Caco-2 (cell line): ENCODE measurements around the gene SDC1. TPM values are rescaled to one million over a fixed set of nuclear protein-coding genes. Genes with fewer than 3 reads are reported as not detected.
A peak's percentile ranks its signal among the peaks of the same experiment; 100 is the strongest.
"Not testable (repeated sequence)": the region's sequence is repeated elsewhere in the genome, so short reads cannot be mapped to it uniquely, and the experiment has no call there.

Experiments
- BruUV-seq: library from RNA; stranded (reverse); fragments of 400-500 nt; replicated peaks from 2 replicates; lab custom pipeline; 2021; lab: Mats Ljungman, UMichigan
- CTCF ChIA-PET: fragments of 300-600 bp; sonication (Branson Sonifier 250); formaldehyde crosslinking; loops from one replicate; lab custom pipeline; 2022; ENCODE audit warnings: antibody characterized with exemption; lab: Charles Lee
- POLR2A ChIA-PET: fragments of 300-600 bp; sonication (Branson Sonifier 250); formaldehyde crosslinking; loops from one replicate; lab custom pipeline; 2022; ENCODE audit warnings: antibody characterized with exemption; lab: Charles Lee
- DNase-seq, 2 experiments: peaks; one replicate each; pipeline versions ENCODE4 v3.0.0 to v3.0.0-alpha.2; 2020 to 2022
- H3K27me3 ChIP-seq: replicated peaks from 2 replicates; pipeline ENCODE4 v1.6.0; 2011; ENCODE audit warnings: low read length; ENCODE audit not compliant: control insufficient read depth, insufficient read depth
- H3K36me3 ChIP-seq: 2 replicates; pipeline ENCODE4 v1.5.1; 2011; ENCODE audit warnings: low read length; ENCODE audit not compliant: control insufficient read depth, insufficient read depth
- H3K4me1 ChIP-seq: fragments of 250-450 bp; sonication (Bioruptor Pico); 2 replicates; pipeline ENCODE4 v1.5.1; 2020; ENCODE audit warnings: mild to moderate bottlenecking
- H3K4me3 ChIP-seq: 2 replicates; pipeline ENCODE4 v1.5.1; 2011; ENCODE audit warnings: low read depth, mild to moderate bottlenecking, control low read depth, low read length
- H3K9me3 ChIP-seq: fragments of 250-450 bp; sonication (Bioruptor Pico); 2 replicates; pipeline ENCODE4 v1.5.1; 2020; ENCODE audit warnings: mild to moderate bottlenecking, moderate library complexity
- H3K27ac Mint-ChIP-seq: one replicate; pipeline ENCODE4 v1.8.0; 2022; ENCODE audit warnings: mixed read lengths; ENCODE audit not compliant: unreplicated experiment
- H3K27me3 Mint-ChIP-seq: one replicate; pipeline ENCODE4 v1.8.0; 2022; ENCODE audit warnings: mixed read lengths; ENCODE audit not compliant: insufficient read depth, unreplicated experiment
- H3K36me3 Mint-ChIP-seq: one replicate; pipeline ENCODE4 v1.8.0; 2022; ENCODE audit warnings: mild to moderate bottlenecking, mixed read lengths; ENCODE audit not compliant: insufficient read depth, unreplicated experiment
- H3K4me1 Mint-ChIP-seq: one replicate; pipeline ENCODE4 v1.8.0; 2022; ENCODE audit warnings: low read depth, mixed read lengths; ENCODE audit not compliant: unreplicated experiment
- H3K4me3 Mint-ChIP-seq: one replicate; pipeline ENCODE4 v1.8.0; 2022; ENCODE audit warnings: mild to moderate bottlenecking, moderate library complexity, mixed read lengths; ENCODE audit not compliant: unreplicated experiment
- H3K9me3 Mint-ChIP-seq: one replicate; pipeline ENCODE4 v1.8.0; 2022; ENCODE audit warnings: mixed read lengths; ENCODE audit not compliant: unreplicated experiment
- intact Hi-C: fragments of 100-400 bp; cut with micrococcal nuclease; formaldehyde crosslinking; loops from one replicate; pipeline ENCODE4 v1.10.0; 2022; ENCODE audit not compliant: unreplicated experiment
- total RNA-seq: library from RNA; stranded (reverse); gene quantifications from 2 replicates; pipeline ENCODE4 v1.2.3, GENCODE V29; 2022
- TF ChIP-seq, protein P1 (sequence below), 2 experiments: fragments of 200-600 bp in 1 of 2; IDR thresholded peaks; 1 replicate in 1 of 2; 2 replicates in 1 of 2; pipeline versions ENCODE4 v1.5.1 to v1.8.0; 2011 to 2022; ENCODE audit warnings: antibody characterized with exemption in 1 of 2, control low read depth in 1 of 2, inconsistent platforms in 1 of 2, low read depth in 1 of 2, low read length in 1 of 2, mild to moderate bottlenecking in 1 of 2, moderate library complexity in 1 of 2; ENCODE audit not compliant: insufficient read depth in 1 of 2, severe bottlenecking in 1 of 2, unreplicated experiment in 1 of 2

Gene SDC1
- total RNA-seq, 1 experiment from 2014 or later, result 24.3 TPM

DNA sequence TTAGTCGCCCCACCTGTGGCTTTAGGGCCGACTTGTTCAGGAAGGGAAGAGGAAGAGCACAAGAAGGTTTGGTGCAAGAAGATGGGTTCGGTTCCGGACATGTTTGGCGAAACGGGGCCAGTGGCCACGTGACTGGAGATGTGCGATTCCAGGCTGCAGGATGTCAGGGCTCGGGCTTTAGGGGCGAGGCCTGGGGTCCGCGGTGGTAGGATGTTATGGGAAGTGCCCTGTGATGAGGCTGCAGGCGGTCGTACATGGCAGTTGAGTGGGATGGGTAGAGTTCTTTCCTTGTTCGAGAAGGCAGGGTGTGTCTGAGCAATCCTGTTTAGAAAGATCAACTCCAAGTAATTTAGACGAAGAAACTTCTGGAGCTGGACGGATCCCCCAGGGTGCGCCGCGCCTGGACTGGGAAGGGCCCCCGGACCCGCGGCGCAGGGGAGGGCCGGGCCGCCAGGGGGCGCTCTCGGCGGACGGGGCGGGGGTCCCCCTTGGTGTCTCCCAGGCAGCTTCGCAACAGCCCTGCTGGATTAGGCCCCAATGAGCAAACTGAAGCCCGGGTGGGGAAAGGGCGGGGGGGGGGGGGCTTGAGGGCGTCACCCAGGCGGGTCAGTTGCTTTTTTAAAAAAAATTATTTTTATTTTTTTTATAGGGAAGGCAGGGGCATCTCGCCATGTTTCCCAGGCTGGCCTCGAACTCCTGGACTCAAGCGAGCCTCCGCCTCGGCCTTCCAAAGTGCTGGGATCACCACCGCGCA is 17.2 kb upstream of the SDC1 start:
- H3K9me3 ChIP-seq, result no peaks in the 10 kb centered on the region
- peaks cover 8% of the 10 kb centered on the region for H3K4me1 Mint-ChIP-seq
- intact Hi-C loops, result no loop called here
- TF ChIP-seq, protein P1, sequence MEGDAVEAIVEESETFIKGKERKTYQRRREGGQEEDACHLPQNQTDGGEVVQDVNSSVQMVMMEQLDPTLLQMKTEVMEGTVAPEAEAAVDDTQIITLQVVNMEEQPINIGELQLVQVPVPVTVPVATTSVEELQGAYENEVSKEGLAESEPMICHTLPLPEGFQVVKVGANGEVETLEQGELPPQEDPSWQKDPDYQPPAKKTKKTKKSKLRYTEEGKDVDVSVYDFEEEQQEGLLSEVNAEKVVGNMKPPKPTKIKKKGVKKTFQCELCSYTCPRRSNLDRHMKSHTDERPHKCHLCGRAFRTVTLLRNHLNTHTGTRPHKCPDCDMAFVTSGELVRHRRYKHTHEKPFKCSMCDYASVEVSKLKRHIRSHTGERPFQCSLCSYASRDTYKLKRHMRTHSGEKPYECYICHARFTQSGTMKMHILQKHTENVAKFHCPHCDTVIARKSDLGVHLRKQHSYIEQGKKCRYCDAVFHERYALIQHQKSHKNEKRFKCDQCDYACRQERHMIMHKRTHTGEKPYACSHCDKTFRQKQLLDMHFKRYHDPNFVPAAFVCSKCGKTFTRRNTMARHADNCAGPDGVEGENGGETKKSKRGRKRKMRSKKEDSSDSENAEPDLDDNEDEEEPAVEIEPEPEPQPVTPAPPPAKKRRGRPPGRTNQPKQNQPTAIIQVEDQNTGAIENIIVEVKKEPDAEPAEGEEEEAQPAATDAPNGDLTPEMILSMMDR (IDR thresholded peaks at IDR 0.05; ENCODE audit: insufficient read depth in 1 of 2, low read depth in 1 of 2, low read length in 1 of 2, severe bottlenecking in 1 of 2, unreplicated experiment in 1 of 2), result peak in 1 of 2 experiments; percentile 32
- peaks cover 10% of the 10 kb centered on the region for H3K9me3 Mint-ChIP-seq
- no peak overlapping the region for H3K4me3 ChIP-seq
- ChIA-PET CTCF (no interaction called here), POLR2A (no interaction called here)
- no peaks in the 10 kb centered on the region for H3K27me3 ChIP-seq
- H3K4me1 ChIP-seq, result no peaks in the 10 kb centered on the region
- BruUV-seq, result no TSS peak
- H3K27me3 Mint-ChIP-seq, result no peaks in the 10 kb centered on the region
- H3K4me3 Mint-ChIP-seq, result no peak overlapping the region
- no peak for DNase-seq
- H3K36me3 ChIP-seq, result no peaks in the 10 kb centered on the region; the same call in 1 of the 2 replicates
- no peak overlapping the region for H3K27ac Mint-ChIP-seq
- H3K36me3 Mint-ChIP-seq, result peaks cover 52% of the 10 kb centered on the region

DNA sequence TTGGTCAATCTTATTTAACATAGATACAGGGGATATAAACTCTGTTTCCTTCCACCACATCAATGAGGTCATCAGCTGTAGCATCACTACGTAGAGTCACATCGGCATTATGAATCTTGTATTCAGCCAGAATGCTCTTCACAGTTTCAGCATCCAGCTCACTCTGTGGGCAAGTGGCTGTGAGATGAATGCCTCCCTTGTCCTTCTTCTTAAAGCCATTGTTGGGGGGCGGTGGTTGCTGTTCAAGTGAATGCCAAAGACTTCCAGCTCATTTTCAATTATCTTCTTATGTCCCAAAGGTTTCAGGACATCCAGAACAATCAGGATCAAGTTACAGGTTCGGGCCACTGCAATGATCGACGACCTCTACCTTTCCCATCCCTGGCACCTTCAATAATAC is 15.4 kb upstream of the SDC1 start:
- BruUV-seq, intact Hi-C loops, H3K9me3 Mint-ChIP-seq, DNase-seq, H3K36me3 ChIP-seq, H3K4me3 ChIP-seq, H3K27ac Mint-ChIP-seq, H3K27me3 ChIP-seq, POLR2A ChIA-PET, H3K4me1 Mint-ChIP-seq, H3K4me1 ChIP-seq, H3K27me3 Mint-ChIP-seq, H3K9me3 ChIP-seq, H3K4me3 Mint-ChIP-seq: not testable (repeated sequence)
- CTCF ChIA-PET, result interaction anchor here (0.7 kb wide), 1 partner anchor 17 kb away, joined by 3 read pairs; no protein-coding TSS in a partner anchor
- peaks cover 40% of the 10 kb centered on the region for H3K36me3 Mint-ChIP-seq

DNA sequence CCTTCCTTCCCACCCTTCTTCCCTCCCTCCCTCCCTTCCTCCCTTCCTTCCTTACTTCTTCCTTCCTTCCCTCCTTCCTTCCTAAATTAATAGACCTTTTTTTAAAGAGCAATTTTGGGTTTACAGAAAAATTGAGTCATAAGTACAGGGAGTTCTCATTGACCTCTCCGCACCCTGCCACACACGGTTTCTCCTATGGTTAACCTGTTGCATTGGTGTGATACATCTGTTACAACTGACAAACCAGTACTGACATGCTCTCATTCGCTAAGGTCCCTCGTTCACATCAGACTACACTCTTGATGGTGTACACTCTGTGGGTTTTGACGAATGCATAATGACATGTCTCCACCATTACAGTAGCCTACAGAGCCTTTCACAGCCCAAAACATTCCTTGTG is 11.6 kb upstream of the SDC1 start:
- Histone ChIP-seq H3K9me3 (no peaks in the 10 kb centered on the region), H3K4me3 (no peak overlapping the region), H3K27me3 (no peaks in the 10 kb centered on the region), H3K4me1 (peaks cover 7% of the 10 kb centered on the region; the same call in 1 of the 2 replicates), H3K36me3 (no peaks in the 10 kb centered on the region)
- no peak for DNase-seq
- intact Hi-C loops, result no loop called here
- peaks cover 10% of the 10 kb centered on the region for H3K9me3 Mint-ChIP-seq
- BruUV-seq, result no TSS peak
- POLR2A ChIA-PET, result no interaction called here
- H3K36me3 Mint-ChIP-seq, result peaks cover 14% of the 10 kb centered on the region
- H3K4me1 Mint-ChIP-seq, result peaks cover 6% of the 10 kb centered on the region
- H3K4me3 Mint-ChIP-seq, result no peak overlapping the region
- no peak overlapping the region for H3K27ac Mint-ChIP-seq
- CTCF ChIA-PET, result no interaction called here
- TF ChIP-seq, protein P1 (IDR thresholded peaks at IDR 0.05; ENCODE audit: insufficient read depth in 1 of 2, low read depth in 1 of 2, low read length in 1 of 2, severe bottlenecking in 1 of 2, unreplicated experiment in 1 of 2), result no peak
- no peaks in the 10 kb centered on the region for H3K27me3 Mint-ChIP-seq
